ENCODE measurements around the gene TMEM125.

- no peak for TF ChIP-seq CTCF (IDR thresholded peaks at IDR 0.05)
- no peak for TF ChIP-seq POLR2AphosphoS5 (IDR thresholded peaks at IDR 0.05; ENCODE audit: low read depth, low read length)
- TF ChIP-seq REST (IDR thresholded peaks at IDR 0.05; ENCODE audit: insufficient read depth in 1 of 2, low read depth in 2 of 2, low read length in 1 of 2) = no peak
- TF ChIP-seq TCF7L2 (IDR thresholded peaks at IDR 0.05; ENCODE audit: low read depth, low read length) = no peak
Measured at GRCh38 chr1:43255438-43256210, 14.2 kb upstream of the TMEM125 start.
